Activated T-cell treated with anti-CD3 and anti-CD28 coated beads, Interleukin-2, amount 50 U/mL, for 4 hours (primary cell): ENCODE results near the gene TSPAN18. TPM values are rescaled to one million over a fixed set of nuclear protein-coding genes. Genes with fewer than 3 reads are reported as not detected.
A peak's percentile ranks its signal among the peaks of the same experiment; 100 is the strongest.

Experiments used
- ATAC-seq, 2 donors: fragments of 200-7000 bp; cut with Tn5 transposase; one replicate each; pipeline ENCODE4 v1.10.0; 2021
- DNase-seq: peaks from one replicate; pipeline ENCODE4 v3.0.0-alpha.2; 2020
- H3K27me3 Mint-ChIP-seq: one replicate; pipeline ENCODE4 v1.8.0; 2021; ENCODE audit warnings: low read depth, mixed read lengths
- H3K36me3 Mint-ChIP-seq: one replicate; pipeline ENCODE4 v1.8.0; 2022; ENCODE audit warnings: mixed read lengths; ENCODE audit not compliant: insufficient read depth
- H3K4me1 Mint-ChIP-seq: one replicate; pipeline ENCODE4 v1.8.0; 2021; ENCODE audit warnings: low read depth, mixed read lengths
- H3K4me3 Mint-ChIP-seq: one replicate; pipeline ENCODE4 v1.8.0; 2021; ENCODE audit warnings: mild to moderate bottlenecking, moderate library complexity, mixed read lengths
- H3K9me3 Mint-ChIP-seq: one replicate; pipeline ENCODE4 v1.8.0; 2021; ENCODE audit warnings: mixed read lengths
- total RNA-seq, 3 donors: library from RNA; stranded (reverse); gene quantifications; one replicate each; pipeline ENCODE4 v1.2.1, GENCODE V29; 2021

The TSPAN18 gene
- total RNA-seq, 3 donors from 2014 or later, result 0.84 to 2.0 (median 1.5) TPM

DNA sequence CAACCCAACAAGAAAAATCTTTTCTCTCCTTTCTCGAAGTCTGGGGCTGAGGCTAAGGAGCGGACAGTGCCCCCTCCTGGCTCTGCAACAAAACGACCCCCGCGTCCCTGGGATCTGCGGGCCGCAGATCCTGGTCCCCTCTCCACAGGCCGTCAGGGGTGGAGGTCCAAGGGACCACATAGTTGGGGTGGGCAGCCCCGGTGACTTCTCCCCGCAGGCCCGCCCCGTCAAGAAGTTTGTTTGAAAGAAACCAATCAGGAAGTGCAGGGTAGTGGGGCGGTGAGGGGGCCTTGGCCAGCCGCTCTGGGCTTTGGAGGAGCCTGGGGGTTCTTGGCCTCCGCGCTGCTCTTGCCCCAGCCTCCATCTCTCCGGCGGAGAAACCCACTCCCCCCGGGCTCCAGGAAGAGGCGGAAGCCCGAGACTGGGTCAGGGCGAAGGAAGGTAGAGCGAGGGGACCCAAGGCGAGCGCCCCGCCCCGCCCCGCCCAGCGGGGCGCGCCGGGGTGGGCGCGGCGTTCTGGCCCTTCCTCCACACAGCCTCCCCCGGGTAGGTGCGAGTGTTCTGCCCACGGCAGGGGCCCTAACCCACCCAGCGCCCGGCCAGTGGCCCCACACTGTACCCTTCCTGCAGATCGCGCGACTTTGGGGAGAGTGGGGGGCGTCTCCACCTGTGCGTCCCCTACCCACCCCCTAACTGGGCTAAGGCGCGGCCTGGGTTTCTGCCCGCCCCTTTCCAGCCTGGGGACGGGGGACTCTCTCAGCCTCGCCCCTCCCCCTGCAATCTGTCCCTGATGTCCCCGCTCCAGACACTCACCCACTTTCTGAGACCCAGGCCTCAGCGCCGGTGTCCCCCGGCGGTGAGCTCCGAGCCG lies 222.6 kb downstream of the TSPAN18 start:
- peak; percentile 23 for DNase-seq
- Mint-ChIP-seq H3K36me3 (no peaks in the 10 kb centered on the region), H3K27me3 (no peaks in the 10 kb centered on the region), H3K9me3 (no peaks in the 10 kb centered on the region), H3K4me1 (peaks cover 9% of the 10 kb centered on the region), H3K4me3 (peak overlapping the region; percentile 84)
- peak; percentile 53 to 55 for ATAC-seq

- H3K9me3 Mint-ChIP-seq, result no peaks in the 10 kb centered on the region
- H3K4me3 Mint-ChIP-seq, result peak overlapping the region; percentile 84
- peaks cover 11% of the 10 kb centered on the region for H3K4me1 Mint-ChIP-seq
- no peaks in the 10 kb centered on the region for H3K36me3 Mint-ChIP-seq
- no peaks in the 10 kb centered on the region for H3K27me3 Mint-ChIP-seq
- no peak for DNase-seq
- peak; percentile 33 to 35 for ATAC-seq
These were observed 223.4 kb downstream of the TSPAN18 start for GRCh38 chr11:44950031-44950624.

DNA sequence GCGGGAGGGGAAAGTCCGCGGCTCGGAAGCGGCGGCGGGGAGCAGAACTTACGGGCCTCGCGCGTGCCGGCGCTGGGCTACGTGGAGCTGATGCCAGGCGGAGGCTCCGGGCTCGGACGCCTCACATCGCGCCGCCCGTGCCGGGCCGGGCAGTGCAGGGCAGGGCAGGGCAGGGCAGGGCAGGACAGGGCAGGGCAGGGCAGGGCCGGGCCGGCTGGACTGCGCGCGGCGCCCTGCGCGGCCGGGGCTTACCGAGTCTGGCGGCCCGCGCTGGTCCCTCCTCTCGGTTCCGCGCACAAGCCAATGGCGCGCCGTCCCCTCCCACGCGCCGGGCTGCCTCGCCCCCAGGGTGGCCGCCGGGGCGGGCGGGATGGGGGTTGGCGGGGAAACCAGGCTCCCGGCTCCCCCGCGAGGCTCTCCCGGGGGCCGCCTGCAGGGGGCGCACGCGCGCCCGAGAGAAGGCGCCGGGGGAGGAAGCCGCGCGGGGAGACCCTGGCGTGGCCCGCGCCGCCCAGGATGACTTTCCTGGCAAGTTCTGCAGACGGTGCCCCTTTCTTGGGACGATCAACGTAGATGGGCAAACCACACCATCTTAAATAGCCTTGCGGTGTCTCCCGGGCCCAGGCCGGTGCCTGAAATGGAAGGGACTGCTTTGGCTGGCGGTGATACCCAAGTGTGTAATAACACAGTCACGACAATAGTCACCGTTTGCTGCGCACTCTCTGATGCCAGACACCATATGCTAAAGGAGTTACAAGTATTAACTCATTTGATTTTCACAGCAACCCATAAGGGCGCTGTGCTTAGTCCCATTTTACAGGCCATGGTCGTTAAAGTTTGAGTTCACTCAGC lies 224.1 kb downstream of the TSPAN18 start, which contains the start of gene TP53I11:
TSS of gene TP53I11 (minus strand) at position 259 of the 852 bp plus-strand sequence. CDS start 12,548 bp downstream, outside the sequence.
- DNase-seq (peak; percentile 70), ATAC-seq (peak; percentile 64 to 72)
- no peaks in the 10 kb centered on the region for H3K27me3 Mint-ChIP-seq
- H3K4me1 Mint-ChIP-seq, result peaks cover 13% of the 10 kb centered on the region
- H3K4me3 Mint-ChIP-seq, result peak within 1 kb of the TSS; percentile 84
- H3K36me3 Mint-ChIP-seq, result no peaks in the 10 kb centered on the region
- H3K9me3 Mint-ChIP-seq, result no peaks in the 10 kb centered on the region

GRCh38 chr11:44952082-44952481 lies 225.3 kb downstream of the TSPAN18 start:
- H3K4me1 Mint-ChIP-seq, result peaks cover 13% of the 10 kb centered on the region
- no peaks in the 10 kb centered on the region for H3K9me3 Mint-ChIP-seq
- DNase-seq (no peak), ATAC-seq (no peak)
- H3K36me3 Mint-ChIP-seq, result no peaks in the 10 kb centered on the region
- no peak overlapping the region for H3K4me3 Mint-ChIP-seq
- H3K27me3 Mint-ChIP-seq, result no peaks in the 10 kb centered on the region

DNA sequence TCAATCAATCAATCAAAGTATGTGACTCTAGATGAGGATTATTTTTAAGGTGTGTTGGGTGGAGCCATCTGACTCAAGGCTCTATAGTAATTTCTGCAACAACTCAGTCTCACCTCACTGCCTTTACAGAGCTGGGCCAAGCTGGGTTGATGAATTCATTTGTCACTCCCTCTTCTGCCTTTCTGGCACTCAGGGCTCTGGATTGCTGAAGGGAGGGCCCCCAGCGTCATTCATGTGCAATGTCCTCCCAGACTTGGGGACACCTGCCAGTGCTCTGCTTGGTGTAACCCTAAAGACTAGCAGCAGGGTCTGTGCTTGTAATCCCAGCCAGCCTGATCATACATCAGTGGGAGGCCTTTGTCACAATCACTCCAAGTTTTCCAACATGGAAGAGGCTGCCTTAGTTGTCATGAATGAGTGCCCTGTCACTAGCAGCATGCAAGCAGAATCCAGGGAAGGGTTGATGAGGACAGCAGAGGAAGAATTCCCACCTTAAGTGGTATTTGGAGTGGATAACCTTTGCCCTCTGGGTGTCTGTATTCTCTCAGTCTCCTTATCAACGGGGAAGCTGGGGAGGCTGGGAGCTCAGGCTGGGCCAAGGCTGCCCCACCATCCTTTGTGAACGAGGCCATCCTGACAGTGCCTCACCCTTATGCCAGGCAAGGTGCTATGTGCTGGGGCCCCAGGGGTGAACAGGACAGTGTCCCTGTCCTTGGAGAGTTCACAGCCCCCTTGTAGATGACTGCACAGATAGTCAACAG lies 225.9 kb downstream of the TSPAN18 start:
- ATAC-seq, result no peak
- Mint-ChIP-seq H3K9me3 (no peaks in the 10 kb centered on the region), H3K4me3 (peak overlapping the region; percentile 38), H3K4me1 (peaks cover 13% of the 10 kb centered on the region), H3K36me3 (no peaks in the 10 kb centered on the region), H3K27me3 (no peaks in the 10 kb centered on the region)
- DNase-seq, result no peak

- Mint-ChIP-seq H3K27me3 (no peaks in the 10 kb centered on the region), H3K9me3 (no peaks in the 10 kb centered on the region), H3K36me3 (no peaks in the 10 kb centered on the region), H3K4me3 (no peak overlapping the region), H3K4me1 (peaks cover 6% of the 10 kb centered on the region)
- DNase-seq (no peak), ATAC-seq (no peak)
These were observed 227.5 kb downstream of the TSPAN18 start for GRCh38 chr11:44954051-44954906.

DNA sequence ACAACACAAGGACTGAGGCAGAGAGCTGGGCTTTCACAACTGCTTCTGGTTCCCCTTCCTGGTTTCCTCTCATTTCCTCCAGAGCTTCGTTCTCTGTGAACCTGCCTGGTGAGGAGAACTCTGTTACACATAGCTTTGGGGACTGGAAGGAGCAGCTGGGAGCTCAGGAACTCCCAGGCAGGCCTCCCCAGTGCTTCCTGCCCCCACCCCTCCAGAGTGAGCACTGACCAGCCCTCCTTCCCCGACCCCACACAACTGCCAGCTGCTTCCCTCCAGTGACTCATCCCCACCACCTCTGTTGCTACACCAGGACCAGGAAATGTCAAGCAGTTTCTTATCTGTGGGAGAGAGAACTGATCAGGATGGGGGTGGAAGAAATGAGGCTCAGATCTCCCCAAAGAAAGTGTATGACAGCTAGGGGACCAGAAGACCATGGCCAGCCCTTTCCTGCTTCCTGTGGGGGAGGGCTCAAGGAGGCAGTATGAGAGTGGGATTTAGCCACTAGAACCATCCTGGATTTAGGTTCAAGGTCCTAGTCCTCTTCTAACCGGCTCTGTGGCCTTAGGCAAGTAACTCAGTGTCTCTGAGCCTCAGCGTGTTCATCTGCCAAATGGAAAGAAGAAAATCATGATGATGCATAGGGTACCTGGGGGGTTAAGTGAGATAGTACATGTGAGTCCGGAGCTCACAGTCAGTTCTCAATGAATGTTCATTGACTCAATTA lies 228.4 kb downstream of the TSPAN18 start:
- no peaks in the 10 kb centered on the region for H3K9me3 Mint-ChIP-seq
- H3K4me1 Mint-ChIP-seq, result peaks cover 6% of the 10 kb centered on the region
- no peak overlapping the region for H3K4me3 Mint-ChIP-seq
- DNase-seq (no peak), ATAC-seq (no peak)
- no peaks in the 10 kb centered on the region for H3K27me3 Mint-ChIP-seq
- H3K36me3 Mint-ChIP-seq, result no peaks in the 10 kb centered on the region

DNA sequence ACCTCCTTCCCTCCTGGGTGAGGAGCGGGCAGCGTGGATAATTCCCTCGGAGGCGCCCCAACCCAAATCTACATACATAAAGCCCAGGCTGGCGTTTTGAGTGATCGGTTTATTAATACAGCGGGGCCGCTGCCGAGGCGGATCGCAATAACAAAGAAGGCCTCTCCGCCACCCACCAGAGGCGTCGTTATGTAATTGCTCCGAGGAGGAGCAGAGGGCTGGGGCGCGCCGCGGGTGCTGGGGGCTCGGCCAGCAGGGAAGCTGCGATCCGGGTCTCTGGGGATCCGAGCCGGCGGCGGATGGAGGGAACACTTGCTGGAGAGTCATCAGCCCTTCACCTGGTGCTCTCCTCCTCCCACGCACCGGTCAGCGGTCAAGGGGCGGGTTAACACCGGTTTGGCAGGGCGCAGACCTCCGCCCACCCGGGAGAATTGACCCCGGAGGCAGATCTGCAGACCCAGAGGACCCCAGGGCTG lies 230.3 kb downstream of the TSPAN18 start:
- ATAC-seq (no peak), DNase-seq (no peak)
- no peaks in the 10 kb centered on the region for H3K27me3 Mint-ChIP-seq
- no peak overlapping the region for H3K4me3 Mint-ChIP-seq
- H3K36me3 Mint-ChIP-seq, result no peaks in the 10 kb centered on the region
- peaks cover 4% of the 10 kb centered on the region for H3K4me1 Mint-ChIP-seq
- H3K9me3 Mint-ChIP-seq, result no peaks in the 10 kb centered on the region

GRCh38 chr11:44957776-44958564 lies 231.2 kb downstream of the TSPAN18 start:
- Mint-ChIP-seq H3K4me1 (peaks cover 4% of the 10 kb centered on the region), H3K4me3 (no peak overlapping the region), H3K27me3 (no peaks in the 10 kb centered on the region), H3K36me3 (no peaks in the 10 kb centered on the region), H3K9me3 (no peaks in the 10 kb centered on the region)
- ATAC-seq, result no peak
- DNase-seq, result no peak

DNA sequence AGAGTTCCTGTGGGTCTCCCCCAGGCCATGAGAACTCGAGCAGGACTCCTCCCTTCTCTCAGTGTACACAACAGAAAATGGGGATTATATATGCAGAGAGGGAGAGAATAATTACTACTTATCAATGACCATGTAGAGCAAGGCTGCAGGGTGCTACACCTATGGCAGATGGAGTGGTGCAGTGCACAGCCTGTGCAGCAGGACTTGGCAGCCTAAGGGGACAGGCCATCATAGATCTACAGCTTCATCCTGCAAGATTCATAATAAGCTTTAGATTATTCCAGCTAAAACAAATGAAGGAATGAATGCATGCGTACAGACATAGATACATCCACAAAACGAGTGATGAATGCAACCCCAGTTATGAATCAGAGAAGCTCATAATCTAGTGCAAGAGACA lies 232.3 kb downstream of the TSPAN18 start:
- no peak overlapping the region for H3K4me3 Mint-ChIP-seq
- no peaks in the 10 kb centered on the region for H3K27me3 Mint-ChIP-seq
- no peaks in the 10 kb centered on the region for H3K36me3 Mint-ChIP-seq
- DNase-seq (no peak), ATAC-seq (no peak)
- no peaks in the 10 kb centered on the region for H3K9me3 Mint-ChIP-seq
- peaks cover 4% of the 10 kb centered on the region for H3K4me1 Mint-ChIP-seq

DNA sequence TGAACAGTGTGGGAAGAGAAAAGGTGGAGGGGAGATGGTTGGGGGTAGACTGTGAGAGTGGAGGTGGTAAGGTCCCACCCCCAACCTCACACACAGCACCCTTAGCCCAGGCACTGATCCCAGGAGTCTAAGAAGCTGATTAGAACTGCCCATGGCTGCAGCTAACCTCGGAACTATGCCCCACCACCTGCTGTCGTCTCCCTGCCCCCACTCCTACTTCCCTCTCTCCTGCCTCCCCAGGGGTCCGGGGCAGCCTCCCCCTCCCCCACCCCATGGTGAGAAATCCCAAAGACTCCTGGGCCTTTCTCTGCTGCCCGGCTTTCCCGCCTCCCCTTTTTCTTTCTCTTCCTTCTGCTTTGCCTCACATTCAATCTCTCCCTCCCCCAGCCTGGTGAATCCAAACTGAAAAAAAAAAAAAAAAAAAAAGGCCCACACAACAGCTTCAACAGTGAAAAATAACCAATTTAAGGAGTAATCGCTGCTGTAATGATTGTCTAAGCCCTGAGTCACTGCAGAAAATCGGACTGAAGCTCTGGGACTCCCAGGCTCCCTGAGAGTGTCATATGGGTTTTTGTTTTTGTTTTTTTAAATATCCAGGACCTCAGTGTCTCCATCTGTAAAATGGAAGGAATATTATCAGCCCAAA lies 233.6 kb downstream of the TSPAN18 start:
- peaks cover under 1% of the 10 kb centered on the region for H3K4me1 Mint-ChIP-seq
- no peaks in the 10 kb centered on the region for H3K9me3 Mint-ChIP-seq
- H3K27me3 Mint-ChIP-seq, result no peaks in the 10 kb centered on the region
- no peak overlapping the region for H3K4me3 Mint-ChIP-seq
- DNase-seq (no peak), ATAC-seq (no peak)
- no peaks in the 10 kb centered on the region for H3K36me3 Mint-ChIP-seq
